Uterus (tissue), 4 donors: ENCODE measurements around the gene SGMS1. TPM values are rescaled to one million over a fixed set of nuclear protein-coding genes. Genes with fewer than 3 reads are reported as not detected.

ENCODE experiments used
- DNase-seq, 2 donors: peaks; one replicate each; pipeline ENCODE4 v3.0.0-alpha.2; 2019 to 2020
- H3K27ac ChIP-seq, 2 donors: fragments of 200-600 bp; sonication (generic); 1 replicate in 1 of 2; 2 replicates in 1 of 2; pipeline ENCODE4 v1.5.1; 2016 to 2018
- H3K27me3 ChIP-seq, 2 donors: fragments of 200-600 bp; sonication (generic); one replicate each; pipeline ENCODE4 v1.5.1; 2018 to 2019; ENCODE audit warnings: control low read depth in 1 of 2
- H3K36me3 ChIP-seq, 2 donors: fragments of 200-600 bp; sonication (generic); one replicate each; pipeline ENCODE4 v1.5.1; 2019; ENCODE audit warnings: control low read depth in 1 of 2
- H3K4me1 ChIP-seq, 2 donors: fragments of 200-600 bp; sonication (generic); one replicate each; pipeline ENCODE4 v1.5.1; 2018 to 2019; ENCODE audit warnings: control low read depth in 1 of 2
- H3K4me3 ChIP-seq, 2 donors: fragments of 200-600 bp; sonication (generic); 1 replicate in 1 of 2; 2 replicates in 1 of 2; pipeline ENCODE4 v1.5.1; 2018 to 2019; ENCODE audit warnings: mild to moderate bottlenecking in 1 of 2
- H3K9me3 ChIP-seq, 2 donors: fragments of 200-600 bp; sonication (generic); one replicate each; pipeline ENCODE4 v1.5.1; 2019; ENCODE audit warnings: control low read depth in 1 of 2
- POLR2A ChIP-seq, 2 donors: fragments of 450-650 bp; IDR thresholded peaks; one replicate each; pipeline ENCODE4 v1.6.1; 2016; ENCODE audit warnings: antibody characterized with exemption in 2 of 2, mild to moderate bottlenecking in 1 of 2, moderate library complexity in 1 of 2
- intact Hi-C: fragments of 100-400 bp; cut with DNase I; formaldehyde crosslinking; loops from one replicate; pipeline ENCODE4 v1.15.1; 2023; ENCODE audit warnings: low total_unique reads
- total RNA-seq, 4 donors: library from RNA; depleted of rRNA in 3 of 4; stranded (reverse); fragments of >200 nt in 3 of 4; gene quantifications; one replicate each; pipeline versions ENCODE4 v1.1.0 to v1.2.4, GENCODE V29; 2014 to 2023
- TF ChIP-seq, protein P1 (sequence below), 4 experiments: fragments of 200-600 bp in 2 of 4; fragments of 450-650 bp in 2 of 4; sonication (generic) in 2 of 4; IDR thresholded peaks; one replicate each; pipeline ENCODE4 v1.5.1; 2016 to 2019; ENCODE audit warnings: antibody characterized with exemption in 4 of 4, mild to moderate bottlenecking in 2 of 4, moderate library complexity in 1 of 4
- donor health status: DM: yes; HTN: yes; CAD: no.

SGMS1 gene
- total RNA-seq, 4 donors from 2014 or later = 38.0 to 102 (median 57.7) TPM

DNA sequence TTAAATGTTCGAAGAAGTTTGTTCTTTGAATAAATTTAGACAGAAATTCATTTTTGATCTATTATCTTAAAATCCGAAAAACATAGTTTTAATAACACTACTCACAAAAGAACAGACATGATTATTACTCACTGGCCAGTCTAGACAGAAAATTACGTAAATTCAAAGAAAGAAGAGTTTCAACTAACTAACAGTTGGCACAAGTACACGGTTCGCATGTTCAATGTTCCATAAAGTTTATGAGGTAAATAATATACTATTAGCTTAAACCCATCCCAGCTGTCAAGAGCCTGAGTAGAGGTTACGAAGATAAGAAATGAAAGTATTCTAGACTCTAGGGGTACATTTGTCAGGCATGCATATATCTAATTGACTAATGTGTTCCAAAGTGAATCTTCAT, 220.7 kb downstream of the SGMS1 start:
- H3K9me3 ChIP-seq = no peaks in the 10 kb centered on the region
- TF ChIP-seq, protein P1, sequence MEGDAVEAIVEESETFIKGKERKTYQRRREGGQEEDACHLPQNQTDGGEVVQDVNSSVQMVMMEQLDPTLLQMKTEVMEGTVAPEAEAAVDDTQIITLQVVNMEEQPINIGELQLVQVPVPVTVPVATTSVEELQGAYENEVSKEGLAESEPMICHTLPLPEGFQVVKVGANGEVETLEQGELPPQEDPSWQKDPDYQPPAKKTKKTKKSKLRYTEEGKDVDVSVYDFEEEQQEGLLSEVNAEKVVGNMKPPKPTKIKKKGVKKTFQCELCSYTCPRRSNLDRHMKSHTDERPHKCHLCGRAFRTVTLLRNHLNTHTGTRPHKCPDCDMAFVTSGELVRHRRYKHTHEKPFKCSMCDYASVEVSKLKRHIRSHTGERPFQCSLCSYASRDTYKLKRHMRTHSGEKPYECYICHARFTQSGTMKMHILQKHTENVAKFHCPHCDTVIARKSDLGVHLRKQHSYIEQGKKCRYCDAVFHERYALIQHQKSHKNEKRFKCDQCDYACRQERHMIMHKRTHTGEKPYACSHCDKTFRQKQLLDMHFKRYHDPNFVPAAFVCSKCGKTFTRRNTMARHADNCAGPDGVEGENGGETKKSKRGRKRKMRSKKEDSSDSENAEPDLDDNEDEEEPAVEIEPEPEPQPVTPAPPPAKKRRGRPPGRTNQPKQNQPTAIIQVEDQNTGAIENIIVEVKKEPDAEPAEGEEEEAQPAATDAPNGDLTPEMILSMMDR (IDR thresholded peaks at IDR 0.05) = no peak
- intact Hi-C loops = no loop called here
- H3K4me1 ChIP-seq = no peaks in the 10 kb centered on the region
- no peaks in the 10 kb centered on the region for H3K36me3 ChIP-seq
- H3K27ac ChIP-seq = no peak overlapping the region
- H3K27me3 ChIP-seq = no peaks in the 10 kb centered on the region
- DNase-seq = no peak
- no peak overlapping the region for H3K4me3 ChIP-seq

GRCh38 chr10:50402466-50402865, 221.3 kb downstream of the SGMS1 start:
- intact Hi-C loops = no loop called here
- no peak for DNase-seq
- Histone ChIP-seq H3K4me1 (no peaks in the 10 kb centered on the region), H3K4me3 (no peak overlapping the region), H3K27ac (no peak overlapping the region), H3K9me3 (no peaks in the 10 kb centered on the region), H3K27me3 (no peaks in the 10 kb centered on the region), H3K36me3 (no peaks in the 10 kb centered on the region)
- no peak for TF ChIP-seq POLR2A (IDR thresholded peaks at IDR 0.05)
- TF ChIP-seq, protein P1 (IDR thresholded peaks at IDR 0.05) = no peak

DNA sequence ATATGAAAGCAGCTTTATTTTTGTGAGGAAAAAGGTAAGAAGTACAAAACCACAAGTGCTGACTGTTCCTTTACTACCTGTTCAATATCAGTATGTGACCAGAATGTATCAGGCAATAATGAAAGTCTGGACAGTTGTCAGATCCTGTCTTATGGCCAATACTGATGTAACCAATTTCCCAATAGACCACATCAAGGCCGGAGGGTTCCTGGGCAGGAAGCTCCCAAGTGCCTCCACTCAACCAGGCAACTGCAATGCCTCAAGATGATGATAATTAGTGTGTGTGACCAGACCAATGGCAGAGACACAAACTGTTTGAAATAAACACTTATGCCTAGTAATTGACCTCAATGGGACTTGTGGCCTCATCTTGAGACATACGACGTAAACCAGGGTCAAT, 223.1 kb downstream of the SGMS1 start:
- Histone ChIP-seq H3K4me1 (no peaks in the 10 kb centered on the region), H3K4me3 (no peak overlapping the region), H3K9me3 (no peaks in the 10 kb centered on the region), H3K36me3 (no peaks in the 10 kb centered on the region), H3K27me3 (no peaks in the 10 kb centered on the region), H3K27ac (no peak overlapping the region)
- TF ChIP-seq, protein P1 (IDR thresholded peaks at IDR 0.05) = no peak
- TF ChIP-seq POLR2A (IDR thresholded peaks at IDR 0.05) = no peak
- no peak for DNase-seq
- intact Hi-C loops = no loop called here

DNA sequence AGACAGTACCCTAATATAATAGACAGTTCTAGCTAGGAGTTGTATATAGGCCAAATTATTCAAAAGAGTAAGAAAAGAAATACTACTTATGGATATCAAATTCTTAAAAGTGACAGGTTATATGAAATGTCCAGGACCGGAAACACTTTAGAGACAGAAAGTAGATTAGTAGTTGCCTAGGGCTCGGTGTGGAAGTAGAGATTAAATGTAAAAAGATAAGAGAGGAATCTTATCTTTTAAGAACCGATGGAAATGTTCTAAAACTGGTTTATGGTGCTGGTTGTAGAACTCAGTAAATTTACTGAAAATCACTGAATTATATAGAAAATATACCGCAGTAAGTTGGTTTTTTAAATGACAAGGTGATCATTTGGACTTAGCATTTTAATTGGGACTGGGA, 224.9 kb downstream of the SGMS1 start:
- Histone ChIP-seq H3K36me3 (no peaks in the 10 kb centered on the region), H3K9me3 (no peaks in the 10 kb centered on the region), H3K4me3 (no peak overlapping the region), H3K4me1 (no peaks in the 10 kb centered on the region), H3K27ac (no peak overlapping the region), H3K27me3 (no peaks in the 10 kb centered on the region)
- TF ChIP-seq POLR2A (IDR thresholded peaks at IDR 0.05) = no peak
- TF ChIP-seq, protein P1 (IDR thresholded peaks at IDR 0.05) = no peak
- no peak for DNase-seq
- intact Hi-C loops = no loop called here

DNA sequence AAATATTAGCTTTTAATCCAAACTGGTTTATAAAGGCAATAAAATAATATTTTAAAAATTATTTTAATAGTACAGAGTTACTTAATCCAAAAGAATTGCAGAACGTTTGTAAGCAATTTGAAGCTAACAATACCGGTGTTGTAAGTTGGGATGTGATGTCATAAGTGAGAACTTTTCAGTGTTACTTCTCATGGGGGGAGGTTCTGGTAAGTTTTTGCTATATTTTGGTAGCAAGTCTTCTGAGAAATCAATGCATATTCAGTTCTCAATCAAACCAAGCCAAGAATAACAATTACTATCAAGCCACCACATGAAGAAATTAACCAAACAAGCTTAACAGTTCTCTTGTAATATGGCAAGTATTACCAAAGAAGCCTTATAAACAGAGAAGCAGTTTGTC, 225.4 kb downstream of the SGMS1 start:
- no peak for TF ChIP-seq POLR2A (IDR thresholded peaks at IDR 0.05)
- TF ChIP-seq, protein P1 (IDR thresholded peaks at IDR 0.05) = no peak
- no peaks in the 10 kb centered on the region for H3K4me1 ChIP-seq
- H3K9me3 ChIP-seq = no peaks in the 10 kb centered on the region
- H3K27ac ChIP-seq = no peak overlapping the region
- no peak for DNase-seq
- intact Hi-C loops = no loop called here
- H3K4me3 ChIP-seq = no peak overlapping the region
- H3K27me3 ChIP-seq = no peaks in the 10 kb centered on the region
- H3K36me3 ChIP-seq = no peaks in the 10 kb centered on the region
